Measurements from ENCODE around the gene ITGAV.

GRCh38 chr2:186624276-186624675 is 34.4 kb downstream of the ITGAV start:
- TF ChIP-seq EZH2 (IDR thresholded peaks at IDR 0.05; ENCODE audit: borderline replicate concordance) (no peak), EZH2phosphoT487 (IDR thresholded peaks at IDR 0.05; ENCODE audit: low read depth, severe bottlenecking, unreplicated experiment) (no peak)
- TF ChIP-seq, protein P1, sequence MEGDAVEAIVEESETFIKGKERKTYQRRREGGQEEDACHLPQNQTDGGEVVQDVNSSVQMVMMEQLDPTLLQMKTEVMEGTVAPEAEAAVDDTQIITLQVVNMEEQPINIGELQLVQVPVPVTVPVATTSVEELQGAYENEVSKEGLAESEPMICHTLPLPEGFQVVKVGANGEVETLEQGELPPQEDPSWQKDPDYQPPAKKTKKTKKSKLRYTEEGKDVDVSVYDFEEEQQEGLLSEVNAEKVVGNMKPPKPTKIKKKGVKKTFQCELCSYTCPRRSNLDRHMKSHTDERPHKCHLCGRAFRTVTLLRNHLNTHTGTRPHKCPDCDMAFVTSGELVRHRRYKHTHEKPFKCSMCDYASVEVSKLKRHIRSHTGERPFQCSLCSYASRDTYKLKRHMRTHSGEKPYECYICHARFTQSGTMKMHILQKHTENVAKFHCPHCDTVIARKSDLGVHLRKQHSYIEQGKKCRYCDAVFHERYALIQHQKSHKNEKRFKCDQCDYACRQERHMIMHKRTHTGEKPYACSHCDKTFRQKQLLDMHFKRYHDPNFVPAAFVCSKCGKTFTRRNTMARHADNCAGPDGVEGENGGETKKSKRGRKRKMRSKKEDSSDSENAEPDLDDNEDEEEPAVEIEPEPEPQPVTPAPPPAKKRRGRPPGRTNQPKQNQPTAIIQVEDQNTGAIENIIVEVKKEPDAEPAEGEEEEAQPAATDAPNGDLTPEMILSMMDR (IDR thresholded peaks at IDR 0.05; ENCODE audit: poor library complexity): no peak

Measured in hepatocyte (in vitro differentiated cells).